Measurements from ENCODE around the gene DCUN1D5.
A peak's percentile ranks its signal among the peaks of the same experiment; 100 is the strongest.

DCUN1D5 gene

DNA sequence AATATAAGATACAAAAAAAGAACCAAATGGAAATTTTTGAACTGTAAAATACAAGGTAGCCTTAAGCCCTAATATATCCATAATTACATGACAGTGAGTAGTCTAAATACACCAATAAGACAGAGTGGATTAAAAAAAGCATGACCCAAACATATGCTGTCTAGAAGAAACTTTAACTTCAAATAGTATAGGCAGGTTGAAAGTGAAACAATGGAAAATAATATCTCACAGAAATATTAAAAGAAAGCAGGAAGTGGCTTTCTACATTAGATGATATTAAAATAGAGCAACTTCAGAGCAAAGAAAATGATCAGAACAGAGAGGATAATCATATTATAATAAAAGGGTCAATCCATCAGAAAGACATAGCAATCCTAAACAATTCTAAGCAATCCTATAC lies 21.8 kb downstream of the DCUN1D5 start:
- peaks cover 10% of the 10 kb centered on the region for H3K4me1 Mint-ChIP-seq
- H3K27me3 Mint-ChIP-seq (ENCODE audit: low read depth, poor library complexity) = no peaks in the 10 kb centered on the region
- TF ChIP-seq, protein P1, sequence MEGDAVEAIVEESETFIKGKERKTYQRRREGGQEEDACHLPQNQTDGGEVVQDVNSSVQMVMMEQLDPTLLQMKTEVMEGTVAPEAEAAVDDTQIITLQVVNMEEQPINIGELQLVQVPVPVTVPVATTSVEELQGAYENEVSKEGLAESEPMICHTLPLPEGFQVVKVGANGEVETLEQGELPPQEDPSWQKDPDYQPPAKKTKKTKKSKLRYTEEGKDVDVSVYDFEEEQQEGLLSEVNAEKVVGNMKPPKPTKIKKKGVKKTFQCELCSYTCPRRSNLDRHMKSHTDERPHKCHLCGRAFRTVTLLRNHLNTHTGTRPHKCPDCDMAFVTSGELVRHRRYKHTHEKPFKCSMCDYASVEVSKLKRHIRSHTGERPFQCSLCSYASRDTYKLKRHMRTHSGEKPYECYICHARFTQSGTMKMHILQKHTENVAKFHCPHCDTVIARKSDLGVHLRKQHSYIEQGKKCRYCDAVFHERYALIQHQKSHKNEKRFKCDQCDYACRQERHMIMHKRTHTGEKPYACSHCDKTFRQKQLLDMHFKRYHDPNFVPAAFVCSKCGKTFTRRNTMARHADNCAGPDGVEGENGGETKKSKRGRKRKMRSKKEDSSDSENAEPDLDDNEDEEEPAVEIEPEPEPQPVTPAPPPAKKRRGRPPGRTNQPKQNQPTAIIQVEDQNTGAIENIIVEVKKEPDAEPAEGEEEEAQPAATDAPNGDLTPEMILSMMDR (IDR thresholded peaks at IDR 0.05) = no peak
- no peak for DNase-seq
- H3K4me3 Mint-ChIP-seq = no peak overlapping the region
- H3K36me3 Mint-ChIP-seq (ENCODE audit: low read depth) = peaks cover 85% of the 10 kb centered on the region
- no peaks in the 10 kb centered on the region for H3K9me3 Mint-ChIP-seq
- H3K27ac Mint-ChIP-seq = peak overlapping the region; percentile 10

DNA sequence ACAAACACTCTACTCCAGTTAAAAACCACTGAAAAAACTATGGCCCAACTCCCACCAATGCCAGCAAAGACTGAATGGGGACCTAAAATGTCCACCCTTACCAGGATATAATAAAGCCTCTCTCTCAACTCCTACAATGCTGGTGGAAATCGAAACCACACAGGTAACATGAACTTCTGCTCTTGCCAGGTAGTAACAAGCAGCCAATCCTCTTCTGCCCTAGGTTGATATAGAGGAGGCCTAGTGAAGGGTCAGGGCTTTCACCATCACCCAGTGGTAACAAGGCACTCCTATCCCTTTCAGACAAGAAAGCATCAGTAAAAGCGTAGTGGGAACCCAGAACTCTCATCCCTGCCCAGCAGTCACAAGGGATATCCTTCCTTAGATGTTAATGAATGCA lies 22.6 kb downstream of the DCUN1D5 start:
- Mint-ChIP-seq H3K4me1 (peaks cover 10% of the 10 kb centered on the region), H3K27ac (peak overlapping the region; percentile 83), H3K9me3 (no peaks in the 10 kb centered on the region), H3K36me3 (ENCODE audit: low read depth) (peaks cover 77% of the 10 kb centered on the region), H3K4me3 (no peak overlapping the region), H3K27me3 (ENCODE audit: low read depth, poor library complexity) (no peaks in the 10 kb centered on the region)
- DNase-seq = no peak
- TF ChIP-seq, protein P1 (IDR thresholded peaks at IDR 0.05) = no peak

DNA sequence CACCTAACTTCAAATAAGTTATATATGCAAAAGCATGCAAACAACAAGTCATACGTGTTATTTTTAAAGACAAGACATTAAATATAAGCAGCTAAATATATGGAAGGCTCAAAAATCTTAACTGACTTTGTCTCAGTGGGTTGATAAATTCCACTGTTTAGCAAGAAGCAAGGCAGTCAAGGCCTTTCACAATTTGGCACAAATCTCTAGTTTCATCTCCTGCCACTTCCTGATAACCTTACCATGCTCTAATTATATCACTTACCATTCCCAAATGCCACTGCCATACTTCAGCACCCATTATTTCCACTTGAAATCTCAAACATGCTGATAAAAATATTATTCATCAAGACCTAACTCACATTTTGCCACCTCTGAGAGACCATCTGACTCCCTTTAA lies 24.8 kb downstream of the DCUN1D5 start:
- Mint-ChIP-seq H3K4me1 (peaks cover 10% of the 10 kb centered on the region), H3K27ac (no peak overlapping the region), H3K4me3 (no peak overlapping the region), H3K9me3 (no peaks in the 10 kb centered on the region), H3K36me3 (ENCODE audit: low read depth) (peaks cover 68% of the 10 kb centered on the region), H3K27me3 (ENCODE audit: low read depth, poor library complexity) (no peaks in the 10 kb centered on the region)
- no peak for DNase-seq
- TF ChIP-seq, protein P1 (IDR thresholded peaks at IDR 0.05) = no peak

DNA sequence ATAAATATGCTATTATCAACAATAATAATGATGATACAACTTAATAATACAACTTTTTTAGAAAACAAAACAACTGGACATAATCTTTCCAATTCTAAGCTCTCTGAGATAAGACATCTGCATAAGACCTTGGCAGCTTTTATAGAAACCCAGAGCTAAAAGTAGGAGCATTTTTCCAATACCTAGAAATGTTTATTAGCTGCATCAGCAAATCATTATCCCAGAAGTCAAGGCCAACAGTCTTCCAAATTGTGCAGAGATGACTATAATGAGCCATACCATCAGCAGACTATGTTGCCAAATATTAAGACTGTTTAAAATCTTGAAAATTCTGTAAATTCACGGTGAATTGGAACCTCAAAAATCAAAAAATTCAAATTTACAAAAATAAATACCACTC lies 30.3 kb downstream of the DCUN1D5 start:
- Mint-ChIP-seq H3K36me3 (ENCODE audit: low read depth) (peaks cover 30% of the 10 kb centered on the region), H3K4me3 (no peak overlapping the region), H3K27me3 (ENCODE audit: low read depth, poor library complexity) (no peaks in the 10 kb centered on the region), H3K4me1 (no peaks in the 10 kb centered on the region), H3K27ac (no peak overlapping the region), H3K9me3 (no peaks in the 10 kb centered on the region)
- TF ChIP-seq, protein P1 (IDR thresholded peaks at IDR 0.05) = no peak
- DNase-seq = no peak

DNA sequence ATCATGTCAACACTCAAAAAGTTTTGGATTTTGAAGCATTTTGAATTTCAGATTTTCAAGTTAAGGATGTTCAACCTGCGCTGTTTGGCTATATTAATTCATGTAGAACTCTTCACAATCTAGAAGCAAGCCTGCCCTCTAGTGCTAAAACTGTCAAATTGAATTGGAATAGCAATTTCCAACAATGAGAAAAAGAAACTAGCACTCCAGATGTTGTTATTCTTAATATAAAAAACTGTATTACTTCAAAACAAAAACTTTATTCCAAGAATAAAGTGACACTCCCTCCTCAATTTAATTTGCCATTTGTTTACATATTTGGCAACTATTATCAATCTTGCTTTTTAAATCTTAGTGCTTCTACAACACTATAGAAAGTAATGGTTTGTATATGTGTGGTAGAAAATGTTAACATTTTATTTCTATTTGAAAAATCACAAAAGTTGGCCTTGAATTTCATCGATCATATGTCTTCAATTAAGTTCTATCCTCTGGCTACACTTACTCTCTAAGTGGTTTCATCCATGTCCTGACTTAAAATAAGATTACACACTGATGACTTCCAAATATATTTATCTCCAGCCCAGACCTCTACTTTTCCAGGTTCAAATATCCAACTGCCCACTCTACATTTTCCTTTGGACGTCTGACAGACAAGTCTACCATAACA lies 36.6 kb downstream of the DCUN1D5 start:
- no peak overlapping the region for H3K4me3 Mint-ChIP-seq
- DNase-seq = peak; percentile 3

More for the DNA sequence above, 36.6 kb downstream of the DCUN1D5 start:
- no peaks in the 10 kb centered on the region for H3K4me1 Mint-ChIP-seq
- H3K27ac Mint-ChIP-seq = no peak overlapping the region
- no peaks in the 10 kb centered on the region for H3K27me3 Mint-ChIP-seq (ENCODE audit: low read depth, poor library complexity)
- no peaks in the 10 kb centered on the region for H3K36me3 Mint-ChIP-seq (ENCODE audit: low read depth)
- TF ChIP-seq, protein P1 (IDR thresholded peaks at IDR 0.05) = peak; percentile 62
- H3K9me3 Mint-ChIP-seq = no peaks in the 10 kb centered on the region
